G401.6 (cell line): ENCODE data around the gene HARS2.
"Not testable (repeated sequence)": the region's sequence is repeated elsewhere in the genome, so short reads cannot be mapped to it uniquely, and the experiment has no call there.

ENCODE experiments used
- FAIRE-seq: peaks from 2 replicates; lab custom pipeline; 2012; peaks lifted over from hg19 to GRCh38; lab: Jason Lieb, UNC

HARS2 gene

GRCh38 chr5:140690941-140691924, at the start of gene HARS2, which contains the start of gene HARS1:
Gene HARS2 (plus strand): TSS chr5:140691455. CDS start chr5:140691649, 194 bp downstream.
Gene HARS1 (minus strand): TSS chr5:140691370. CDS start chr5:140691304, 66 bp downstream.
- FAIRE-seq = peak; percentile 94

GRCh38 chr5:140641716-140642115, 49.5 kb upstream of the HARS2 start:
- no peak for FAIRE-seq

- no peak for FAIRE-seq
Measured at GRCh38 chr5:140642718-140643117, 48.5 kb upstream of the HARS2 start.

- no peak for FAIRE-seq
Measured at GRCh38 chr5:140647042-140647419, 44.2 kb upstream of the HARS2 start.

GRCh38 chr5:140658870-140659269, 32.4 kb upstream of the HARS2 start:
- FAIRE-seq = no peak

- not testable (repeated sequence) for FAIRE-seq
Measured at GRCh38 chr5:140660371-140660770, 30.9 kb upstream of the HARS2 start.

- FAIRE-seq = no peak
Measured at GRCh38 chr5:140664030-140664358, 27.3 kb upstream of the HARS2 start.

- FAIRE-seq = peak; percentile 45
Measured at GRCh38 chr5:140664359-140665119, 26.7 kb upstream of the HARS2 start, which contains the start of gene WDR55. Gene WDR55 (plus strand): TSS chr5:140664904. CDS start chr5:140664913, 9 bp downstream.

- not testable (repeated sequence) for FAIRE-seq
Measured at GRCh38 chr5:140671035-140671434, 20.2 kb upstream of the HARS2 start.

- no peak for FAIRE-seq
Measured at GRCh38 chr5:140671472-140672125, 19.7 kb upstream of the HARS2 start.

GRCh38 chr5:140672455-140673186, 18.6 kb upstream of the HARS2 start:
- no peak for FAIRE-seq

GRCh38 chr5:140673187-140673976, 17.9 kb upstream of the HARS2 start, which contains the start of gene DND1:
Gene DND1 (minus strand): TSS chr5:140673576. CDS start chr5:140673542, 34 bp downstream.
- no peak for FAIRE-seq

- FAIRE-seq = no peak
Measured at GRCh38 chr5:140674211-140674610, 17.0 kb upstream of the HARS2 start.

GRCh38 chr5:140674629-140675028, 16.6 kb upstream of the HARS2 start:
- FAIRE-seq = no peak

GRCh38 chr5:140677947-140678346, 13.3 kb upstream of the HARS2 start:
- no peak for FAIRE-seq

GRCh38 chr5:140678993-140679392, 12.3 kb upstream of the HARS2 start:
- FAIRE-seq = no peak

GRCh38 chr5:140690376-140690932, 801 bp upstream of the HARS2 start:
- FAIRE-seq = no peak

GRCh38 chr5:140694276-140694675, 3.0 kb downstream of the HARS2 start:
- no peak for FAIRE-seq

- no peak for FAIRE-seq
Measured at GRCh38 chr5:140696891-140697492, 5.7 kb downstream of the HARS2 start.
